HEK293 (cell line): ENCODE measurements around the gene RASSF3.

Experiments used
- CTCF ChIA-PET: fragments of 350-600 bp; formaldehyde crosslinking; extraction: SDS; loops from one replicate; lab custom pipeline; 2021; ENCODE audit warnings: antibody characterized with exemption; lab: Yijun Ruan, JAX
- POLR2A ChIA-PET: fragments of 300-600 bp; formaldehyde crosslinking; extraction: SDS; loops from one replicate; lab custom pipeline; 2020; ENCODE audit warnings: antibody characterized with exemption, inconsistent platforms; lab: Yijun Ruan, JAX
- H3K27ac ChIP-seq: fragments of 200-500 bp; sonication (Bioruptor generic); 2 replicates; pipeline ENCODE4 v1.5.1; 2014; ENCODE audit warnings: low read depth, low read length, control low read depth, inconsistent platforms; ENCODE audit errors: extremely low read depth
- H3K36me3 ChIP-seq, 2 experiments: fragments of 200-500 bp in 1 of 2; sonication (Bioruptor generic) in 1 of 2; 1 replicate in 1 of 2; 2 replicates in 1 of 2; pipeline ENCODE4 v1.5.1; 2014 to 2017; ENCODE audit warnings: inconsistent platforms in 2 of 2, low read length in 2 of 2; ENCODE audit not compliant: control insufficient read depth in 2 of 2, insufficient read depth in 1 of 2
- H3K4me1 ChIP-seq: fragments of 200-500 bp; sonication (Bioruptor generic); 2 replicates; pipeline ENCODE4 v1.5.1; 2014; ENCODE audit warnings: mild to moderate bottlenecking, low read length, inconsistent platforms; ENCODE audit not compliant: control insufficient read depth, insufficient read depth
- H3K4me3 ChIP-seq: 2 replicates; pipeline ENCODE4 v1.5.1; 2011; ENCODE audit warnings: low read depth, mild to moderate bottlenecking, control low read depth, low read length, moderate library complexity
- H3K9me3 ChIP-seq: fragments of 200-500 bp; sonication (Bioruptor generic); 2 replicates; pipeline ENCODE4 v1.5.1; 2014; ENCODE audit warnings: low read depth, low read length, inconsistent platforms; ENCODE audit not compliant: control insufficient read depth, insufficient read depth
- KLF16 ChIP-seq: fragments of 450-650 bp; formaldehyde crosslinking; IDR thresholded peaks from 2 replicates; pipeline ENCODE4 v1.5.1; 2017; ENCODE audit warnings: missing biosample characterization, missing genetic modification characterization
- PRDM4 ChIP-seq: fragments of 450-650 bp; formaldehyde crosslinking; IDR thresholded peaks from 2 replicates; pipeline ENCODE4 v1.5.1; 2017; ENCODE audit warnings: missing biosample characterization, missing genetic modification characterization
- SP3 ChIP-seq: fragments of 450-650 bp; formaldehyde crosslinking; IDR thresholded peaks from 2 replicates; pipeline ENCODE4 v1.5.1; 2016; ENCODE audit warnings: missing biosample characterization, missing genetic modification characterization
- SP7 ChIP-seq: fragments of 450-650 bp; formaldehyde crosslinking; IDR thresholded peaks from 2 replicates; pipeline ENCODE4 v1.5.1; 2016; ENCODE audit warnings: missing biosample characterization, missing genetic modification characterization
- TRIM28 ChIP-seq: IDR thresholded peaks from 2 replicates; pipeline ENCODE4 v1.6.1; 2011; ENCODE audit warnings: low read length, control low read depth, borderline replicate concordance
- WT1 ChIP-seq: fragments of 450-650 bp; formaldehyde crosslinking; IDR thresholded peaks from 2 replicates; pipeline ENCODE4 v1.5.1; 2016; ENCODE audit warnings: missing biosample characterization, missing genetic modification characterization
- ZBTB10 ChIP-seq: fragments of 450-650 bp; formaldehyde crosslinking; IDR thresholded peaks from 2 replicates; pipeline ENCODE4 v1.5.1; 2016; ENCODE audit warnings: missing biosample characterization, missing genetic modification characterization
- ZIC2 ChIP-seq: fragments of 450-650 bp; formaldehyde crosslinking; IDR thresholded peaks from 2 replicates; pipeline ENCODE4 v1.5.1; 2016; ENCODE audit warnings: missing biosample characterization, missing genetic modification characterization
- ZNF174 ChIP-seq: fragments of 450-650 bp; formaldehyde crosslinking; IDR thresholded peaks from 2 replicates; pipeline ENCODE4 v1.5.0; 2017; ENCODE audit warnings: missing biosample characterization, mild to moderate bottlenecking, missing genetic modification characterization
- ZNF239 ChIP-seq: fragments of 450-650 bp; formaldehyde crosslinking; IDR thresholded peaks from 2 replicates; pipeline ENCODE4 v1.5.1; 2016; ENCODE audit warnings: missing biosample characterization, missing genetic modification characterization
- ZNF274 ChIP-seq, 2 experiments: fragments of 200-500 bp in 1 of 2; fragments of 450-650 bp in 1 of 2; sonication (Bioruptor generic) in 1 of 2; formaldehyde crosslinking in 1 of 2; IDR thresholded peaks; 2 replicates each; pipeline versions ENCODE4 v1.5.1 to v1.6.1; 2014 to 2016; ENCODE audit warnings: borderline replicate concordance in 1 of 2, inconsistent platforms in 1 of 2, low read length in 1 of 2, missing biosample characterization in 1 of 2, missing genetic modification characterization in 1 of 2
- ZNF302 ChIP-seq: fragments of 450-650 bp; formaldehyde crosslinking; IDR thresholded peaks from 2 replicates; pipeline ENCODE4 v1.5.1; 2016; ENCODE audit warnings: missing biosample characterization, missing genetic modification characterization, low read depth
- ZNF324 ChIP-seq: fragments of 450-650 bp; formaldehyde crosslinking; IDR thresholded peaks from 2 replicates; pipeline ENCODE4 v1.5.1; 2016; ENCODE audit warnings: missing biosample characterization, missing genetic modification characterization
- ZNF335 ChIP-seq: fragments of 450-650 bp; formaldehyde crosslinking; conservative IDR thresholded peaks from 2 replicates; pipeline ENCODE4 v1.5.1; 2016; ENCODE audit warnings: missing biosample characterization, missing genetic modification characterization
- ZNF366 ChIP-seq: fragments of 450-650 bp; formaldehyde crosslinking; conservative IDR thresholded peaks from 2 replicates; pipeline ENCODE4 v1.5.1; 2016; ENCODE audit warnings: missing biosample characterization, missing genetic modification characterization
- ZNF391 ChIP-seq: fragments of 450-650 bp; formaldehyde crosslinking; IDR thresholded peaks from 2 replicates; pipeline ENCODE4 v1.5.1; 2016; ENCODE audit warnings: low read depth, missing biosample characterization, missing genetic modification characterization, borderline replicate concordance
- ZNF488 ChIP-seq: fragments of 450-650 bp; formaldehyde crosslinking; IDR thresholded peaks from 2 replicates; pipeline ENCODE4 v1.5.1; 2016; ENCODE audit warnings: missing biosample characterization, missing genetic modification characterization
- ZNF544 ChIP-seq: fragments of 450-650 bp; formaldehyde crosslinking; IDR thresholded peaks from 2 replicates; pipeline ENCODE4 v1.5.0; 2017; ENCODE audit warnings: missing biosample characterization, missing genetic modification characterization
- ZNF549 ChIP-seq: fragments of 450-650 bp; IDR thresholded peaks from 2 replicates; pipeline ENCODE4 v1.5.1; 2018; ENCODE audit warnings: missing biosample characterization, missing genetic modification characterization, mild to moderate bottlenecking, inconsistent platforms, moderate library complexity
- ZNF626 ChIP-seq: fragments of 450-650 bp; sonication (Bioruptor Pico); formaldehyde crosslinking; IDR thresholded peaks from 2 replicates; pipeline ENCODE4 v1.5.1; 2018; ENCODE audit warnings: missing biosample characterization, missing genetic modification characterization, inconsistent platforms
- ZNF664 ChIP-seq: fragments of 450-650 bp; formaldehyde crosslinking; IDR thresholded peaks from 2 replicates; pipeline ENCODE4 v1.5.1; 2016; ENCODE audit warnings: missing biosample characterization, missing genetic modification characterization
- ZSCAN23 ChIP-seq: fragments of 450-650 bp; formaldehyde crosslinking; IDR thresholded peaks from 2 replicates; pipeline ENCODE4 v1.5.1; 2016; ENCODE audit warnings: missing biosample characterization, missing genetic modification characterization

The RASSF3 gene

GRCh38 chr12:64714551-64714968 is 104.3 kb downstream of the RASSF3 start:
- no peaks in the 10 kb centered on the region for H3K4me1 ChIP-seq
- H3K9me3 ChIP-seq, result no peaks in the 10 kb centered on the region
- no peak overlapping the region for H3K27ac ChIP-seq
- TF ChIP-seq TRIM28, result no peak
- TF ChIP-seq KLF16 (tag by site-specific recombination), result no peak
- ChIA-PET CTCF (interaction anchor here (1.1 kb wide), 1 partner anchor 165 kb away, joined by 3 read pairs; no protein-coding TSS in a partner anchor), POLR2A (no interaction called here)
- H3K36me3 ChIP-seq, result peaks cover 0 to 51% of the 10 kb centered on the region in 2 experiments
- H3K4me3 ChIP-seq, result no peak overlapping the region

- H3K4me1 ChIP-seq, result no peaks in the 10 kb centered on the region
- ChIA-PET POLR2A (no interaction called here), CTCF (interaction anchor here (0.7 to 1.3 kb wide), 2 partner anchors 167 to 423 kb away, joined by 3 to 5 read pairs; no protein-coding TSS in a partner anchor)
- H3K36me3 ChIP-seq, result peaks cover 0 to 69% of the 10 kb centered on the region in 2 experiments
- H3K27ac ChIP-seq, result no peak overlapping the region
- no peak overlapping the region for H3K4me3 ChIP-seq
- no peak for TF ChIP-seq SP3 (tag by site-specific recombination)
- no peak for TF ChIP-seq ZNF174 (tag by site-specific recombination)
- TF ChIP-seq ZNF366, result no peak
- TF ChIP-seq ZNF626 (tag by site-specific recombination), result no peak
- TF ChIP-seq ZNF239 (tag by site-specific recombination), result no peak
- TF ChIP-seq SP7, result no peak
- TF ChIP-seq ZNF488 (tag by site-specific recombination), result no peak
- TF ChIP-seq PRDM4 (tag by site-specific recombination), result no peak
- TF ChIP-seq ZNF664 (tag by site-specific recombination), result no peak
- no peak for TF ChIP-seq ZIC2
- no peak for TF ChIP-seq ZNF302 (tag by site-specific recombination)
- no peak for TF ChIP-seq ZBTB10
- no peak for TF ChIP-seq ZNF549
- TF ChIP-seq WT1 (tag by site-specific recombination), result no peak
- no peaks in the 10 kb centered on the region for H3K9me3 ChIP-seq
Observed at GRCh38 chr12:64716371-64716770, 106.1 kb downstream of the RASSF3 start.

GRCh38 chr12:64716839-64717455 is 106.7 kb downstream of the RASSF3 start:
- H3K27ac ChIP-seq, result no peak overlapping the region
- TF ChIP-seq ZNF274 (IDR thresholded peaks at IDR 0.05; ENCODE audit: low read length) (no peak), ZNF274 (tag by site-specific recombination; IDR thresholded peaks at IDR 0.05; ENCODE audit: borderline replicate concordance) (no peak), ZNF391 (tag by site-specific recombination) (no peak), ZNF335 (tag by site-specific recombination) (no peak), ZNF544 (no peak), TRIM28 (no peak), ZSCAN23 (tag by site-specific recombination) (no peak), ZNF324 (tag by site-specific recombination) (no peak)
- POLR2A ChIA-PET, result no interaction called here
- H3K4me3 ChIP-seq, result no peak overlapping the region
- CTCF ChIA-PET, result interaction anchor here (1.3 kb wide), 1 partner anchor 167 kb away, joined by 5 read pairs; no protein-coding TSS in a partner anchor
- no peaks in the 10 kb centered on the region for H3K9me3 ChIP-seq
- no peaks in the 10 kb centered on the region for H3K4me1 ChIP-seq
- peaks cover 0 to 75% of the 10 kb centered on the region in 2 experiments for H3K36me3 ChIP-seq
